Measurements from ENCODE around the gene DNAI7. TPM values are rescaled to one million over a fixed set of nuclear protein-coding genes. Genes with fewer than 3 reads are reported as not detected.

The DNAI7 gene, protein sequence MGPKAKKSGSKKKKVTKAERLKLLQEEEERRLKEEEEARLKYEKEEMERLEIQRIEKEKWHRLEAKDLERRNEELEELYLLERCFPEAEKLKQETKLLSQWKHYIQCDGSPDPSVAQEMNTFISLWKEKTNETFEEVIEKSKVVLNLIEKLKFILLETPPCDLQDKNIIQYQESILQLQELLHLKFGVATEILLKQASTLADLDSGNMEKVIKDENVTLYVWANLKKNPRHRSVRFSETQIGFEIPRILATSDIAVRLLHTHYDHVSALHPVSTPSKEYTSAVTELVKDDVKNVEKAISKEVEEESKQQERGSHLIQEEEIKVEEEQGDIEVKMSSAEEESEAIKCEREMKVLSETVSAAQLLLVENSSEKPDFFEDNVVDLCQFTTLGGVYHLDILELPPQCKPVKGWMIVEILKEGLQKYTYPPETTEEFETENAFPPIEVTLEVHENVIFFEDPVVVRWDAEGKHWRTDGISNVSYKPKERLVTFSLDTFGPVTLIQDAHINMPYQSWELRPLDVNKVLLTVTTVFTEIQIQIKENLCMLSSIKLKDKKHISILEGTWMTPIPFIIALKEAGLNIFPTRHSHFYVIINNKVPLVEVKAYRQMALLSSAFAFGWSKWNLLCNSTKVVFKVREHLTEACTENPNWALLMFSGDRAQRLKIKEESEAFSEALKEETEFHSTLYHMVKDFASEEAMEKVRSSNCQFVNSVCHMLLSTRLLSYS
- total RNA-seq = 0.38 TPM
- long read RNA-seq = 0 reads

DNA sequence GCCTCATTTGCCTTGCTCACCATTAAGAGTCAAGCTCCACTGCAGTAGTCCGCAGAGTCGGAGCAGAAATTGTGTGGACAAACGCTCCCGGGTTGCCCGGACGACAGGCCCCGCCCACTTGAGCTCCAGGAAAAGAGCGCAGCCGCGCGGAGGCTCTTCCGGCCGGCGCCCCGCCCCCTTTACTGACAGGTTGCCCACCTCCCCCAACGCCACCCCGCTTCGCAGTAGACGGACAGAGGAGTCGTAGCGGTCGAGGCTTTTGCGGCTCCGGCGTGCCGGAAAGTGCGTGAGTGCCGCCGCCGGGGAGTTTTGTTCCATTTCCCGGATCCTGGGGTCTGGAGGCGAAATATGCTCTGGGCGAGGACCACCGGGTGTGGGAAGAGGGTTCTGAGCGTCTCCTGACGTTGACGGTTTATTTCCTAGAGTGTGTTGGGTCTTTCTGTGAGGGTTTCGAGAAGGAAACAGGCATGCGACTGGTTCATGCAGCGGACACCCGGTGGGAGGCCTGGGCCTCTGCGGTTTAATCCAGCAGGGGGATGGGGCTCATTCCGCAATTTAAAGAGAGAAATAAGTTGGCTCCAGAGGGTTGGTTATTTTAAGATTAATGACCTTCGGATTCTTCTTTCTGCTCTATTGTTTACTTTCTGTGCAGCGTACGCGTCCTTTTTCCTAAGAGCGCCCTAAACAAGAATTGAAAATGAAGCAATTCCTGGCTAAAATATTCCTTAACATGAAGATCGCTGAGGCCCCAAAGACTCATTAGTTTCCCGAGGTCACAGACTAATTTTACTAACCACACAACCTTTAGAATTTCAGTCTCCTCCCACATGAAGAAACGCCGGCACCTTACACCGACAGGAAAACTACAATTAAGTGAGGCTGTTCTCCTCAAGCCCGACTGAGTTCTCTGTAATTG lies at the start of gene DNAI7, which contains the start of gene ETFRF1:
Gene DNAI7, minus strand, starts transcription at position 105 of the 916 bp plus-strand sequence. Its CDS starts 82 bp downstream, at position 23.
Gene ETFRF1, plus strand, starts transcription at position 182 of the 916 bp plus-strand sequence. CDS start 8,720 bp downstream, outside the sequence.
- peak; percentile 97 for DNase-seq (ENCODE audit: low spot score)
- intact Hi-C loops (cut with DNase I) = loop anchor here (5.0 kb wide), 1 partner anchor 57 kb away; the partner anchor contains the start of gene KRAS

DNA sequence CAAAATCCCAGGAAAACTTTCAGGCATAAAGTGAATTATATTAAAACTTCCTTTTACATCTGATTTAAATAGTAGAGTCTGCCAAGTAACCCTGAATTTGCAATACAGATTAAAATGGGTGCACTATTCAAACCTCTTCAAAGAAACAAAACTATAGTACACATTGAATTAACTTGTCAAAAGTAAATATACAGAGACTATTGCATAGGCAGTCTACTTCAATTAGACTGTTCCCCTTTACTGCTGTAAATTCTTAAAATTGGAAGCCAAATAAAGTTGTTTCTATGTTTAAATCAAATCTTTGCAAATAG lies 48.7 kb upstream of the DNAI7 start:
- intact Hi-C loops (cut with DNase I) = no loop called here
- no peak for DNase-seq (ENCODE audit: low spot score)

DNA sequence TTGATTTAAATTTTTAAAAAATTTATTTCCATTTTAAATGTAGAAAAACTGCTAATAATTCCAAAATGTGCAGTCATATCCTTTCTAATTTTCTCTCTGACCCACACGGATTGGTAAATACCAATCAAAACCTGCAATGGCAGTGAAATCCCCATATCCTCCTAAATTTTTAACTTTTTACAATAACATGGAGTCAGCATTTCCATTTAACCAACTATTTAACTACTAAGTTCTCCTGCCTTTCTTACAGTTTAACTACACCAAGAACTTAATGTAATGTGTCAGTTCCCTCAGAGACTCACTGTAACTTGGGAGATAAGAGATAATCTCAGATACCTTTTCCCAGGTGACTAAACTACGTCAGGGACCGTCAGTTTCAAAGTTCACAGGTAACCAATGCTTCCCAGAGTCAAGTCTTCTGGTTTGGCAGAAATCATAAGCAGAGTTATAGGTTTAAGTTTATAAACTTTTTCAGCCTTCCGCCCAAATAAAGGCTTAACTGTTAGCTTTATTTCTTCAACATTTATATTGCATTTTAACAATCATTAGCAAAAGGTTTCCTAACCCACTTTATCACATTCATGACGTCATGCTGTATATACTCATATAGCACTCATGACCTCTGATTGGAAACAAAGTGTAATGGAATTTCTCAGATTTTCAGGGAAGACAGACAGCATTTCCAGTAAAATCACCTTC lies 48.2 kb upstream of the DNAI7 start:
- intact Hi-C loops (cut with DNase I) = no loop called here
- no peak for DNase-seq (ENCODE audit: low spot score)

DNA sequence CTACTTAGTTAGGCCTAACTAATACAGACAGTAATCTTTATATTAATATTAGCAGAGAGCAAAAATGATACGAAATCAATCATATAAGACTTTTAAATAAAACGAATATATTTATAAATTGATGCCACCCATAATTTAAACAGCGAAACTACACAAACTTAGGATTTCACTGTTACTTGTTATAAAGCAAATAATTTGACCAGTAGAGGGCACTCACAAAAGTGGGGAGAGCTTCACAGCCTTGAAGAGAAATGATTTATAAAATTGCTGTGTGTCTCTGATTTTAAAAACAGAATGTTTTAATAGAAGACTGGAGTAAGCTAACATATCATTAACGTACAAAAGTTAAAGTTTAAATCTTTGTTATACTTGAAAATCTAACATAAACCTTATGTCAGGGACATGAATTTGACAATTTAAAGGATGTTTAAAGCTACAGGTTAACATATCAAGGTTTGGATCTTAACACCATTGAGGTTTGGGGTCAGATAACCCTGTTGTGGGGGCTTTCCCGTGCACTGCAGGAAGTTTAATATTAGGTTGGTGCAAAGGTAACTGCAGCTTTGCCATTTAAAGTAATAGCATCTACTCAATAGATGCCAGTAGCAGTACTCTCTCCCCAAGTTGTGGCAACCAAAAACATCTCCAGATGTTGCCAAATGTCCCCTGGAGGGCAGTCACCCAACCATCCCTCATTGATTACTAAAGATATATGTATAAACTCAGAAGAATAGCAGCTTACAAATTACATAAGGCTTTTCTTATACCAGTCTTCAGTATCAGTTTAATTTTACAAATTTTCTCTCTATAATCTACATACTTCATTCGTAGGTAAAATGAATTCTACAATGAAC lies 46.4 kb upstream of the DNAI7 start:
- intact Hi-C loops (cut with DNase I) = loop anchor here (1.0 kb wide), 1 partner anchor 146 kb away; no protein-coding TSS in a partner anchor
- DNase-seq (ENCODE audit: low spot score) = no peak

DNA sequence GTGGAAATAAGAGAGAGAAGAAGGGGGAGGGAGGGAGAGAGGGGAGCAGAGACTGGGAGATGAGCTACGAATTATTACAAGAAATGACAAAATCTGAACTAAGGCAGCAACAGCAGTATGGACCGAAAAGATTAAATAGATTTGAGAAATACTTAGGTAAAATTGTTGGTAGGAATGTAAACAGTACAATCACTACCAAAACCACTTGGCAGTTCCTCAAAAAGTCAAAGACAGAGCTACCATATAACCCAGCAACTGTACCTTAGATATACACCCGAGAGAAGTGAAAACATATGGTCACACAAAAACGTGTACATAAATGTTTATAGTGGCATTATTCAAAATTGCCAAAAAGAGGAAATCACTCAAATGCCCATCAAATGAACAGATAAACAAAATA lies 41.7 kb upstream of the DNAI7 start:
- DNase-seq (ENCODE audit: low spot score) = no peak
- intact Hi-C loops (cut with DNase I) = no loop called here

DNA sequence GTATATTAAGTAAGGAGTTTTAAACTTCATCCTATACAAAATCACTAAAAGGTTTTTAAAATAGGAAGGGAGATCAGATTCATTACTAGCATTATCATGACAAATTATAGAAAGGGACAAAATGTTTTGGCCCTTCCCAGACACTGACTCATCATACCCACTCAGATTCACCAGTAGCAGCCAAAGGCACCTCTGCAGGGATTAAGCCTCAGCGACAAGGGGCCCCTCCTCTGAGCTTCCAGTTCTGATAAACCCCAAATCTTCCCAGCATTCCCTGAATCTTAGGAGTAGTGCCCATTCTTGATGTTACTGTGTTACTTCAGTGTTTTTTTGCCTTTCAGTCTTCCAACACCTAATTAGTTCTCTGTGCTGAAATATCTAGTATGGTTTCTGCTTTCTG lies 41.2 kb upstream of the DNAI7 start:
- no peak for DNase-seq (ENCODE audit: low spot score)
- intact Hi-C loops (cut with DNase I) = no loop called here

DNA sequence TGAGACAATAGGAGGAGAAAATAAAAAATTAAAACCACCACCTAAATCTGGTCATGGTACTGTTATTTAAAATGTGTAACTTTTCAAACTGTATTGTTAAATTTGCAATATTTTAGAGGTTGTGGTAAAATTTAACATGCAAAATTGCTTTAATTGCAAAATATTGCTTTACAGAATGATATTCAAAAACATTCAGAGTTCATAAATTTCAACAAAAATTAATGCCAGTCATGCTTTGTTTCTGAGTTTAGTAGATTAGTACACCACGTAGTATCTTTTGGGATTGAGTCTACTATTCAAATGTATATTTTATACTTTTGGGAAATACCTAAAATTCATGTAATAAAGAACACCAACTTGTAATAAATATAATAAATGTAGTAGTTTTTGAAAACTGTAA lies 18.4 kb upstream of the DNAI7 start:
- intact Hi-C loops (cut with DNase I) = no loop called here

DNA sequence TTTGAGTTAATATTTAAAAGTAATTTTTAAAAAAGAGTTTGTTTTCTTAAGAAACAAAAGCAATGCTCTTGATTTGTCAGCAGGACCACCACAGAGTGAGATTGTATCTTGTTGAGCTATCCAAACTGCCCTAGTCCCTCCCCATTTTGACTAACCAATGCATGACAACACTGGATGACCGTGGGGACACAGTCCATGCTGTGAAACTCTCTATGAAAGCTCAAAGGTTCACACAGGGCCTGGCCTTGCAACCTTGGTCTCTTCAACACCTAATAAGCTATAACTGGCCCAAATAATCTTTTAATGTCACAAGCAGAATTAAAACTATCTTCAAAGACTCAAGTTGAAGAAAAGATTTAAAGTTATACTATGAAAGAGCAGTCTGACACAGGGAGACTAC lies 13.6 kb upstream of the DNAI7 start:
- intact Hi-C loops (cut with DNase I) = no loop called here

More for the DNA sequence above, 18.4 kb upstream of the DNAI7 start:
- no peak for DNase-seq (ENCODE audit: low spot score)

DNA sequence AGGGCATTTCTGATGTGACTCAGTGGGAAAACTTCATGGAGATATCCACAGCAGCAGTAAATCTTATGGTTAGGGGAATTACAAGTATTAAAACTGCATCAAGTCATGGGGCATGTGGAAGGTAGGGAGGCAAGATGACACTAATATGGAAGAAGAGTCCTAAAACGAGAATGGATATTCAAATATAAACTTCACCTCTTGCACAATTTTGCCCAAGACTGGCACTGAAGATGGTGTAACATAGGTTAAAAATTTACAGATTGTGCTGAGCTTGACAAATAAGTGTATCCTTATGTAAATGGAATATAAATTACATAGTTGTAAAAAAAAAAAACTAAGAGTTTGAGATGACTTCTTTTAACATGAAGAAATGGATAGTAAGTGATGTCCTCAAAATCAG lies 12.9 kb upstream of the DNAI7 start:
- no peak for DNase-seq (ENCODE audit: low spot score)
- intact Hi-C loops (cut with DNase I) = no loop called here

More for the DNA sequence above, 13.6 kb upstream of the DNAI7 start:
- no peak for DNase-seq (ENCODE audit: low spot score)

DNA sequence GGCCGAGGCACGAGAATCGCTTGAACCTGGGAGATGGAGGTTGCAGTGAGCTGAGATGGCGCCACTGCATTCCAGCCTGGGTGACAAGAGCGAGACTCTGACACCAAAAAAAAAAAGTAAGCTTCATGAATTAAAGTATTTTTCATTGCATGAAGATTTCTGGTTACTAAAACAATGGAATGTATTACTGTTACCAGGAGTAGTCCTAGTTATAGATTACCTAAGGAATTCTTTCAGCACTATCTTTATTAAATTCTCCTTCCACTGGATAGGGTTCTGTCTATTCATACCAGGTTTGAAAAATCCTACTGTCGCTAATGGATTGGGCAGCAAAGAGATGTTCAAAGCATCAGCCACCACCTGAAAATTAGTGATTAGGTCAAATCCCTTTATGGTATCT lies 12.5 kb upstream of the DNAI7 start:
- DNase-seq (ENCODE audit: low spot score) = no peak
- intact Hi-C loops (cut with DNase I) = no loop called here

DNA sequence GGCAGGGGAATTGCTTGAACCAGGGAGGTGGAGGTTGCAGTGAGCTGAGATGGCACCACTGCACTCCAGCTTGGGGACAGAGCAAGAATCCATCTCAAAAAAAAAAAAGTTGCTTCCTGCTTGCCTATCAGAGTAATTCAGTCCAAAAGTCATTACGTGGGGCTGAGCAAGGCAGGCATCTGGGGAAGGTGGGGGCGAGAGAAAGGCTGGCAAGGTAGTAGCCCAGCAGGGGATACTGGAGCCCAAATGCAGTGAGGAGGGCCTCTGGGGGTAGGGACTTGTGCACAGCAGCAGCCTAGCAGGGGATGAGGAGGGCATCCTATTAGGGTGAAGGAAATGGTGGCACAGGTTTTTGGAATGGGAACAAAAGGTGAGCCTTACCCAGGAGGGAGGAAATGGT lies 7.2 kb upstream of the DNAI7 start:
- intact Hi-C loops (cut with DNase I) = no loop called here
- DNase-seq (ENCODE audit: low spot score) = no peak

DNA sequence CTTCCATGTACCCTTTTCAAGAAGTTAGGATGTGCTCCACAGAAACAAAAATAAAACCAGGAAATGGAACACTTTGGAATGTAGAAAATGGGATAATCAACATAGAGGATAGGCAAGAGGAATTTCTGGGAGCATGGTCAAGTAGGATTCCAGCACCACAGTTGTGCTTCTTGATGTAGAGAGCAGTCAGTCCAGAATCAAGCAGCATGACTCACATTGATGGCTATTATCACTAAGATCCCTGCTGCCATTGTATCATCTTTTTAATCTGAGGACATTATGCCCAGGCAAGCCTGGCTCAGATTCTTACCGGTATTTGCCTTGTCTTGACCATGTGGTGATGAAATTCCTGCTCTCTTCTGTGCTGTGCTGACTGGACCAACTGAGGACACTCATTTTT lies 5.7 kb upstream of the DNAI7 start:
- intact Hi-C loops (cut with DNase I) = no loop called here
- DNase-seq (ENCODE audit: low spot score) = no peak

DNA sequence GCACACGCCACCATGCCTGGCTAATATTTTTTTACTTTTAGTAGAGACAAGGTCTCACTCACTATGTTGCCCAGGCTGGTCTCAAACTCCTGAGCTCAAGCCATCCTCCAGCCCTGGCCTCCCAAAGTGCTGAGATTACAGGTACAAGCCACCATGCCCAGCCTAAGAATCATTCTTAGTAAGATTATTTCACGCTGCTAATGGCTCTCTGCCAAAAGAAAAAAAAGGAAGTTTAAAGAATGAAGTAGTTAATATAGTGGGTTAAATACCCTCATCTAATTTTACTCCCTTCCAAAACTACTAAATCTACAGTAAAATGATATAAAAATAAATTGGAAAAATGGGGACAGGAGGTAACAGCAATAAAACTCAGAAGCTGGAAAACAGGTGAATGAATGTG lies 2.6 kb upstream of the DNAI7 start:
- intact Hi-C loops (cut with DNase I) = loop anchor here (5.0 kb wide), 1 partner anchor 55 kb away; the partner anchor contains the start of gene KRAS

DNA sequence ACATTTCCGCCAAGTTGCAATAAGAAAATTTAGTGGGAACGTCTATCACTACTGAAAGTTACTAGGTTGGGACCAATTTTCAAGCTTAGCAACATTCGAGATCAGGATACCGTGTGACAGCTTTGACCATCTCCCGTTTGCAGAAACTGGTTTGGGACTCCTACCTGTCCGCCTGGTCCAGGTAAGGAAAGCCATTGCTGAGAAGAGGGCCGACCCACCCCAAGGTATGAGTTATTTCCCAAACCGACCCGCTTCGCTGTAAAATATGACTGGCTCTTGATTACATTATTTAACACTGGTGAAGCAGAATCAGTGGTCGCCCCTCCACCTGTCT lies 271 bp downstream of the DNAI7 start:
- intact Hi-C loops (cut with DNase I) = loop anchor here (5.0 kb wide), 1 partner anchor 58 kb away; the partner anchor contains the start of gene KRAS

More for the DNA sequence above, 2.6 kb upstream of the DNAI7 start:
- no peak for DNase-seq (ENCODE audit: low spot score)

DNA sequence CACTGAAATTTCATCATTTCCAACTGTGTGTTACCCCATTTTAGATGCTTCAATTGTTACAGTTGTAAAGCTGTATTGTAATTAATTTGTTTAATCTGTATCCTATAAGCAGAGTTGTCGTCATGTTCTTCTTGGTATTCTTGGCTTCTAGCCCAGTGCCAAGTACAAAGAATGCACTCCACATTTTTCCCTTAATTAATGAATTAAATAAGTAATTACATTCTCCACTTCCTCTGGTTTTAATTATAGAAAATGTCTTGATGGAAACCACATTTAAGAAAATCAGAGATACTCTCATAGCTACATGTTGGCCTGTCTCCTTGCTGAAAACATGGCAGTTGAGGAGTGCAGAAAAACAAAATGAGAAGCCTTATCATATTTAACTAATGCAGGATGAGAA lies 746 bp downstream of the DNAI7 start:
- intact Hi-C loops (cut with DNase I) = no loop called here
- no peak for DNase-seq (ENCODE audit: low spot score)

More for the DNA sequence above, 271 bp downstream of the DNAI7 start:
- no peak for DNase-seq (ENCODE audit: low spot score)

DNA sequence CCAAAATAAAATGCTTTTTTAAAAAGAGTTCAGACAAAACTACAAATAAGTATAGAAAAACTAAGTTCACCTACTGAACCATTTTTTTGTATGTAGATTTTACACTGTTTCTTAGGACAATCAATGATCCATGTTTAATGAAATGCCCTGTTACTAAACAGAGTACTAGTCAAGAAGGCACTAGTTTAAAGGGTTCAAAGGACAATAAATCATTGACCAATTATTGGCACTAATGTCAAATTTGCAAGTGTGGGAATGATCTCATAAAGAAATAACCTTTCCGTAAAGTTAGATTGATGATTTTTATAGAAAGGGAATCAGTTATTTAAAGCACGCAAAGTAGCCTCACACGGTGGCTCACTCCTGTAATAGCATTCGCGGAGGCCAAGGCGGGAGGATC lies 4.2 kb downstream of the DNAI7 start:
- intact Hi-C loops (cut with DNase I) = no loop called here
- DNase-seq (ENCODE audit: low spot score) = no peak

DNA sequence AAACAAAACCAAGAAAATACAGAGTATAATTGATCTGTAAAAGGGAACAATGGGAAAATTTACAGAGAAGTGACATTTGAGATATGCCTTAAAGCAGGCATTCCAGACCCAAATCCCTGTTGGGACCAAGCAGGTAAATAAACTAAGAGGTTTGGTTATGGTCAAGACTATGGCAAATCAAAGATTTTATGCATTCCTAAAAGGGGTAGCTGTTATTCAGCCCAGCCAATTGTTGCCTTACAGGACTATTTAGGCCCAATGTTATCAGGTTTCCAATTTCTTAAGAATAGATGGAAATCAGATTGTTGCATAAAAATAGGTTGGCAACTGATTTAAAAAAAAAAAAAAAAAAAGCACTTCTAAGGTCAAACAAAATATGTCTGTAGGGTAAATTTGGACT lies 5.3 kb downstream of the DNAI7 start:
- intact Hi-C loops (cut with DNase I) = no loop called here
- no peak for DNase-seq (ENCODE audit: low spot score)

DNA sequence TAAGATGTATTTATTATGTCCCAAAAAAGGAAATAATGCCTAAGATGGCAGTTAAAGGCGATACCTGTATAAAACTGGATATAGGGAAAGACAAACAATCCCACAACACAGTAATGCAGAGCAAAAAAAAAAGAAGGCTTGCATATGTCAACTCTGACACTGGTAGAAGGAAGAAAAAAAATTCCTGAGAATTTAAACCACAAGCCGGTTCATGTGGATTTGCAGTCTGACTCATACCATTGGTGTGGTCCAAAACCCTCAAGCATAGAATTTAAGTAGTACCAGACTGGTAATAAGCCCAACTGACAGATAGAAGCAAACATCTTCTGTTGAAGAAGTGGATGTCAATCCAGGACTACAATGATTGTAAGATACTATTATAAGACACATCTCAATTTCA lies 7.2 kb downstream of the DNAI7 start:
- intact Hi-C loops (cut with DNase I) = no loop called here
- no peak for DNase-seq (ENCODE audit: low spot score)
